Measurements from ENCODE around the gene TANC1. TPM values are rescaled to one million over a fixed set of nuclear protein-coding genes. Genes with fewer than 3 reads are reported as not detected.
A peak's percentile ranks its signal among the peaks of the same experiment; 100 is the strongest.

TANC1 gene
- total RNA-seq, 6 donors from 2014 or later: 41.6 to 101 (median 75.5) TPM

- TF ChIP-seq CTCF (IDR thresholded peaks at IDR 0.05) (no peak), EP300 (IDR thresholded peaks at IDR 0.05) (no peak), POLR2AphosphoS5 (IDR thresholded peaks at IDR 0.05) (no peak), POLR2A (IDR thresholded peaks at IDR 0.05) (no peak)
- Histone ChIP-seq H3K9me3 (peaks cover 0 to 17% (median 12%) of the 10 kb centered on the region in 4 donors), H3K4me1 (peaks cover 5 to 11% (median 10%) of the 10 kb centered on the region in 4 donors), H3K36me3 (peaks cover 0 to 7% (median 0%) of the 10 kb centered on the region in 4 donors), H3K27me3 (no peaks in the 10 kb centered on the region), H3K27ac (no peak overlapping the region), H3K4me3 (no peak overlapping the region)
- WGBS, 2 donors: 98 to 100% methylated on average over 2 of the region's 2 CpGs
- no peak for ATAC-seq (ENCODE audit: low FRiP score in 2 of 2)
- DNase-seq: no peak
Measured at GRCh38 chr2:159015174-159015573, 46.7 kb downstream of the TANC1 start.

DNA sequence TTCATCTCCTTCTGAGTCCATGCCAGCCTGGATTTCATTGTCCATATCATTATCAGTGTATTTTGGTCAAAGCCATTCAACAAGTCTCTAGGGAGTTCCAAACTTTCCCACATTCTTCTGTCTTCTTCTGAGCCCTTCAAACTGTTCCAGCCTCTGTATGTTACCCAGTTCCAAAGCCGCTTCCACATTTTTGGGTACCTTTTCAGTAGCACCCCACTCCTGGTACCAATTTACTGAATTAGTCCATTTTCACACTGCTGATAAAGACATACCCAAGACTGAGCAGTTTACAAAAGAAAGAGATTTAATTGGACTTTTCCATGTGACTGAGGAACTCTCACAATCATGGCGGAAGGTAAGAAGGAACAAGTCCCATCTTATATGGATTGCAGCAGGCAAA lies 47.4 kb downstream of the TANC1 start:
- Histone ChIP-seq H3K4me1 (peaks cover 2 to 7% (median 5%) of the 10 kb centered on the region in 4 donors), H3K4me3 (no peak overlapping the region), H3K27ac (no peak overlapping the region), H3K36me3 (peaks cover 0 to 7% (median 0%) of the 10 kb centered on the region in 4 donors), H3K27me3 (no peaks in the 10 kb centered on the region), H3K9me3 (peaks cover 0 to 17% (median 12%) of the 10 kb centered on the region in 4 donors)
- 94 to 100% methylated on average over 2 of the region's 2 CpGs for WGBS, 2 donors
- ATAC-seq (ENCODE audit: low FRiP score in 2 of 2): no peak
- no peak for DNase-seq
- TF ChIP-seq POLR2A (IDR thresholded peaks at IDR 0.05) (no peak), EP300 (IDR thresholded peaks at IDR 0.05) (no peak), CTCF (IDR thresholded peaks at IDR 0.05) (no peak), POLR2AphosphoS5 (IDR thresholded peaks at IDR 0.05) (no peak)

GRCh38 chr2:159017837-159018236 lies 49.4 kb downstream of the TANC1 start:
- ATAC-seq (ENCODE audit: low FRiP score in 2 of 2): no peak

DNA sequence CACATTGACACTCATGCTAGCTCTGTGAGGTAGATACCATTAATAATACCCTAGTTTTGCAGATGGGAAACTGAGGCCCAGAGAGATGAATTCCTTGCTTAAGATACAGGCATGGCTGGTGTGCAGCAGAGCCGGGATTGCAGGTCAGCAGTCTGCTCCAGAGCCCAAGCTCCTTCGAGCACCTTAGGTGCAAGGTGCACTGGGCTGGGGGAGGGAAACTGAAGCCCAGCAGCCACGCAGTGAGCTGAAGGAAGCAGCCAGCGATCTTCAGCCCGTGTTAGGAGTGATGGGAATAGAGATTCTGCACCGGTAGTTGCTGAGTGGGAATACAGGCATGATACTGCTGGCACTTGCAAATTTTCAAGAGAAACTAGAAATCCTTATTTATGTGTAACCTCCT lies 50.6 kb downstream of the TANC1 start:
- Histone ChIP-seq H3K27me3 (no peaks in the 10 kb centered on the region), H3K36me3 (peaks cover 0 to 7% (median 0%) of the 10 kb centered on the region in 4 donors), H3K27ac (no peak overlapping the region), H3K4me3 (no peak overlapping the region), H3K9me3 (peaks cover 0 to 17% (median 12%) of the 10 kb centered on the region in 4 donors), H3K4me1 (peaks cover 0 to 10% (median 2%) of the 10 kb centered on the region in 4 donors)
- WGBS, 2 donors: 78 to 87% methylated on average over 6 of the region's 6 CpGs
- TF ChIP-seq POLR2AphosphoS5 (IDR thresholded peaks at IDR 0.05): no peak
- TF ChIP-seq EP300 (IDR thresholded peaks at IDR 0.05): no peak
- no peak for TF ChIP-seq CTCF (IDR thresholded peaks at IDR 0.05)
- no peak for TF ChIP-seq POLR2A (IDR thresholded peaks at IDR 0.05)
- ATAC-seq (ENCODE audit: low FRiP score in 2 of 2) (no peak), DNase-seq (peak in 1 of 2 donors; percentile 3)

More at GRCh38 chr2:159017837-159018236, 49.4 kb downstream of the TANC1 start:
- Histone ChIP-seq H3K27ac (no peak overlapping the region), H3K9me3 (peaks cover 0 to 17% (median 12%) of the 10 kb centered on the region in 4 donors), H3K4me1 (peaks cover 0 to 10% (median 2%) of the 10 kb centered on the region in 4 donors), H3K27me3 (no peaks in the 10 kb centered on the region), H3K4me3 (no peak overlapping the region), H3K36me3 (peaks cover 0 to 7% (median 0%) of the 10 kb centered on the region in 4 donors)
- TF ChIP-seq POLR2A (IDR thresholded peaks at IDR 0.05) (no peak), EP300 (IDR thresholded peaks at IDR 0.05) (no peak), CTCF (IDR thresholded peaks at IDR 0.05) (no peak), POLR2AphosphoS5 (IDR thresholded peaks at IDR 0.05) (no peak)
- no peak for DNase-seq
- 75 to 86% methylated on average over 5 of the region's 5 CpGs for WGBS, 2 donors

DNA sequence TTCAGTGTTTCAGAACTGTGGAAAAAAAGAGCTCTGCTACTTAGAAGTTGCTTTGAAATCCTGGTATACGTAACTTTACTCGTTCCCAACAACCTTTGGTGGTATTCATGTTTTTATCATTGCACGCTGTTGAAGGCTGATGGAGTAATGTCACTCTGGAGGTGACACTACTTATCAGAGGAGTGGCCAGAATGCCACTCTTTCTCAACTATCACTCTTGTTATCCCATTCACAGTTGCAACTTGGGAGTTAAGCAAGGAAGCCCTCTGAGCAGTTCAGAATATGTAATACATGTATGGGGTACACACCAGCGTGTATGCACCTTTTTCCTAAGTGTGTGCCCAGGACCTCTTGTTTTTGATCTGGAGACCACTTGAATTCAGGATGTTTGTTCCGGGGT lies 53.6 kb downstream of the TANC1 start:
- Histone ChIP-seq H3K9me3 (no peaks in the 10 kb centered on the region), H3K27ac (no peak overlapping the region), H3K4me1 (peaks cover 5 to 27% (median 7%) of the 10 kb centered on the region in 4 donors), H3K4me3 (no peak overlapping the region), H3K36me3 (no peaks in the 10 kb centered on the region), H3K27me3 (no peaks in the 10 kb centered on the region)
- TF ChIP-seq CTCF (IDR thresholded peaks at IDR 0.05) (no peak), POLR2AphosphoS5 (IDR thresholded peaks at IDR 0.05) (no peak), POLR2A (IDR thresholded peaks at IDR 0.05) (no peak), EP300 (IDR thresholded peaks at IDR 0.05) (no peak)
- WGBS, 2 donors: 71 to 79% methylated on average over 5 of the region's 5 CpGs
- ATAC-seq (ENCODE audit: low FRiP score in 2 of 2): no peak
- no peak for DNase-seq
